OCI-LY7 (cell line): ENCODE results near the gene RHEX. TPM values are rescaled to one million over a fixed set of nuclear protein-coding genes. Genes with fewer than 3 reads are reported as not detected.

Experiments used
- BruUV-seq: library from RNA; stranded (reverse); fragments of 400-500 nt; replicated peaks from 2 replicates; lab custom pipeline; 2021; lab: Mats Ljungman, UMichigan
- CTCF ChIA-PET: fragments of 300-600 bp; sonication (Branson Sonifier 250); formaldehyde crosslinking; loops from one replicate; lab custom pipeline; 2022; ENCODE audit warnings: antibody characterized with exemption; ENCODE audit not compliant: unreplicated experiment; lab: Charles Lee
- POLR2A ChIA-PET: fragments of 300-600 bp; sonication (Branson Sonifier 250); formaldehyde crosslinking; loops from one replicate; lab custom pipeline; 2022; ENCODE audit warnings: antibody characterized with exemption; lab: Charles Lee
- DNase-seq: peaks from one replicate; pipeline ENCODE4 v3.0.0-alpha.2; 2015; ENCODE audit warnings: low spot score
- H2AFZ ChIP-seq: fragments of 200-600 bp; sonication (generic), shearing (Covaris generic); 2 replicates; pipeline ENCODE4 v1.6.1; 2014; ENCODE audit warnings: mild to moderate bottlenecking, antibody characterized with exemption, low read length, moderate library complexity
- H3K27ac ChIP-seq: fragments of 200-600 bp; sonication (generic); 2 replicates; pipeline ENCODE4 v1.5.1; 2014; ENCODE audit warnings: mixed run types, low read depth, mild to moderate bottlenecking, moderate library complexity, low read length, inconsistent platforms; ENCODE audit not compliant: poor library complexity, severe bottlenecking
- H3K36me3 ChIP-seq: fragments of 200-600 bp; sonication (generic); 2 replicates; pipeline ENCODE4 v1.6.1; 2014; ENCODE audit warnings: mild to moderate bottlenecking, antibody characterized with exemption, low read length, moderate library complexity, mixed read lengths; ENCODE audit not compliant: insufficient read depth
- H3K4me1 ChIP-seq: fragments of 200-600 bp; sonication (generic); 2 replicates; pipeline ENCODE4 v1.5.1; 2014; ENCODE audit warnings: mild to moderate bottlenecking, low read length; ENCODE audit not compliant: insufficient read depth, poor library complexity, severe bottlenecking
- H3K4me2 ChIP-seq: fragments of 200-600 bp; sonication (generic); 2 replicates; pipeline ENCODE4 v1.6.1; 2014; ENCODE audit warnings: mild to moderate bottlenecking, low read length
- H3K4me3 ChIP-seq: fragments of 200-600 bp; sonication (generic); 2 replicates; pipeline ENCODE4 v1.5.1; 2014; ENCODE audit warnings: mild to moderate bottlenecking, low read depth, low read length; ENCODE audit not compliant: poor library complexity, severe bottlenecking
- H3K79me2 ChIP-seq: fragments of 200-600 bp; sonication (generic); 2 replicates; pipeline ENCODE4 v1.6.1; 2016; ENCODE audit warnings: low read depth, mild to moderate bottlenecking, low read length, moderate library complexity, mixed read lengths; ENCODE audit not compliant: insufficient read depth
- H3K9me2 ChIP-seq: fragments of 200-600 bp; sonication (generic); 2 replicates; pipeline ENCODE4 v1.6.1; 2016; ENCODE audit warnings: mild to moderate bottlenecking, low read length, mixed read lengths; ENCODE audit not compliant: insufficient read depth
- H3K9me3 ChIP-seq: fragments of 200-600 bp; sonication (generic); 2 replicates; pipeline ENCODE4 v1.6.1; 2014; ENCODE audit warnings: mild to moderate bottlenecking, mixed run types, low read length, mixed read lengths
- H4K20me1 ChIP-seq: fragments of 200-600 bp; sonication (generic); 2 replicates; pipeline ENCODE4 v1.6.1; 2014; ENCODE audit warnings: mild to moderate bottlenecking, antibody characterized with exemption, low read length, moderate library complexity, mixed read lengths; ENCODE audit not compliant: insufficient read depth
- EZH2phosphoT487 ChIP-seq: fragments of 200-600 bp; sonication (generic); IDR thresholded peaks from 2 replicates; pipeline ENCODE4 v1.6.1; 2018; ENCODE audit warnings: low read depth, borderline replicate concordance, mild to moderate bottlenecking, mixed run types, antibody characterized with exemption, low read length, moderate library complexity, mixed read lengths
- intact Hi-C: fragments of 100-400 bp; cut with micrococcal nuclease; formaldehyde crosslinking; loops from one replicate; pipeline ENCODE4 v1.10.0; 2022; ENCODE audit not compliant: unreplicated experiment
- total RNA-seq, 2 experiments: library from RNA; depleted of rRNA in 1 of 2; stranded (reverse); fragments of >200 nt in 1 of 2; shearing (Covaris generic) in 1 of 2; gene quantifications; 2 replicates each; pipeline ENCODE4 v1.2.3, GENCODE V29; 2014 to 2022
- TF ChIP-seq, protein P1 (sequence below): fragments of 200-600 bp; sonication (generic); conservative IDR thresholded peaks from 2 replicates; pipeline ENCODE4 v1.5.1; 2014; ENCODE audit warnings: mild to moderate bottlenecking, antibody characterized with exemption, low read length, moderate library complexity, mixed read lengths

The RHEX gene
- total RNA-seq, 2 experiments from 2014 or later, result 5.0 to 9.9 TPM

GRCh38 chr1:206105464-206105995 lies 52.6 kb downstream of the RHEX start:
- H3K79me2 ChIP-seq, result no peaks in the 10 kb centered on the region
- CTCF ChIA-PET, result interaction anchor here (1.3 to 2.3 kb wide), 3 partner anchors 76 to 128 kb away, joined by 4 to 16 read pairs (median 13); no protein-coding TSS in a partner anchor
- intact Hi-C loops, result loop anchor here (5.0 kb wide), 1 partner anchor 313 kb away; no protein-coding TSS in a partner anchor

DNA sequence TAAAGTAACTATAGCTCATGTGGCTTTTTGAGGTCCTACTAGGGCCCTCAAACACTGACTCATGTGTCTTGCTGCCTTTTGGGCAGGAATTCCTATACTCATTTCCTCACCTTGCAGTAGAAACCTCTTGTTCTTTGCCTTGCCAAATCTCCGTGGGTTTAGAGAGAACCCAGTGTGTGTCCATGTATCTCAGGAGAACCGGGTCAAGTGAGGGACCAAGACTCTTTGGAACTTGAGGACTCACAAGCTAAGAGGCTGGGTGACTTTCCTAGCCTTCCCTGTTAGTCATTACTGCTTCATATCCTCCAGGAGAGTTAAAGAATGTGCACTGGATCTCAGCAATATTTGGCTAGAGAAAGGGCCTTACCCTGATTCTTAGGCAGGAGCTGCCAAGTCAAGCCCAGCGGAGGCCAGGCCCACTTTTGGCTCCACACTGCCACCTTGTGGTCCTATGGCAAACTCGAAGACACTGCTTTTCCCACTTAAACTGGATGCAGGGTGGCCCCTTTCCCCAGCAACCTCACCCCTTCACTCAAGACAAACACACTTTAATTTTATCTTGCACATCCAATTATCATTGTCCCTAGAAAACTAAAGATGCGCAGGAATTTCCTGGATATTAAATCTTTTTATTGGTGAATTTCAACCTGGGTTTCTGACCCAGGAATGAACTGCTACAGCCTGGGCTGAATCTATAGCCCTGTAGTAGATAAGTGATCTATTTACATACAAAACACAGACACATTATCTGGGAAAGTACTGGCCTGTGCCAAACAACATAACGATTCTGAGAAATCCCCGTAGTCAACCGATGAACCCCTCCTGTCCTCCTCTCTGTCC lies 53.6 kb downstream of the RHEX start:
- H3K4me1 ChIP-seq, result peaks cover 6% of the 10 kb centered on the region
- no peaks in the 10 kb centered on the region for H3K79me2 ChIP-seq
- no peaks in the 10 kb centered on the region for H4K20me1 ChIP-seq
- TF ChIP-seq, protein P1, sequence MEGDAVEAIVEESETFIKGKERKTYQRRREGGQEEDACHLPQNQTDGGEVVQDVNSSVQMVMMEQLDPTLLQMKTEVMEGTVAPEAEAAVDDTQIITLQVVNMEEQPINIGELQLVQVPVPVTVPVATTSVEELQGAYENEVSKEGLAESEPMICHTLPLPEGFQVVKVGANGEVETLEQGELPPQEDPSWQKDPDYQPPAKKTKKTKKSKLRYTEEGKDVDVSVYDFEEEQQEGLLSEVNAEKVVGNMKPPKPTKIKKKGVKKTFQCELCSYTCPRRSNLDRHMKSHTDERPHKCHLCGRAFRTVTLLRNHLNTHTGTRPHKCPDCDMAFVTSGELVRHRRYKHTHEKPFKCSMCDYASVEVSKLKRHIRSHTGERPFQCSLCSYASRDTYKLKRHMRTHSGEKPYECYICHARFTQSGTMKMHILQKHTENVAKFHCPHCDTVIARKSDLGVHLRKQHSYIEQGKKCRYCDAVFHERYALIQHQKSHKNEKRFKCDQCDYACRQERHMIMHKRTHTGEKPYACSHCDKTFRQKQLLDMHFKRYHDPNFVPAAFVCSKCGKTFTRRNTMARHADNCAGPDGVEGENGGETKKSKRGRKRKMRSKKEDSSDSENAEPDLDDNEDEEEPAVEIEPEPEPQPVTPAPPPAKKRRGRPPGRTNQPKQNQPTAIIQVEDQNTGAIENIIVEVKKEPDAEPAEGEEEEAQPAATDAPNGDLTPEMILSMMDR, result peak; percentile 97
- TF ChIP-seq EZH2phosphoT487, result no peak
- H3K4me2 ChIP-seq, result no peak overlapping the region
- intact Hi-C loops, result loop anchor here (1.0 to 5.0 kb wide), 5 partner anchors 55 to 314 kb away; no protein-coding TSS in a partner anchor
- no peaks in the 10 kb centered on the region for H3K9me3 ChIP-seq
- no TSS peak for BruUV-seq
- no peak overlapping the region for H2AFZ ChIP-seq
- H3K9me2 ChIP-seq, result no peaks in the 10 kb centered on the region
- H3K4me3 ChIP-seq, result no peak overlapping the region
- no peak overlapping the region for H3K27ac ChIP-seq
- ChIA-PET CTCF (interaction anchor here (1.1 to 2.3 kb wide), 4 partner anchors 77 to 129 kb away, joined by 4 to 16 read pairs (median 8); no protein-coding TSS in a partner anchor), POLR2A (interaction anchor here (0.5 to 2.2 kb wide), 6 partner anchors 51 to 761 kb away, joined by 3 to 7 read pairs (median 3); no protein-coding TSS in a partner anchor)
- peak; percentile 85 for DNase-seq
- no peaks in the 10 kb centered on the region for H3K36me3 ChIP-seq

More at GRCh38 chr1:206105464-206105995, 52.6 kb downstream of the RHEX start:
- POLR2A ChIA-PET, result interaction anchor here (0.9 to 2.2 kb wide), 5 partner anchors 50 to 121 kb away, joined by 3 to 7 read pairs (median 4); no protein-coding TSS in a partner anchor
- Histone ChIP-seq H3K4me1 (peaks cover 6% of the 10 kb centered on the region), H3K9me3 (no peaks in the 10 kb centered on the region), H3K4me3 (no peak overlapping the region), H2AFZ (no peak overlapping the region), H3K4me2 (no peak overlapping the region), H3K36me3 (no peaks in the 10 kb centered on the region), H4K20me1 (no peaks in the 10 kb centered on the region), H3K27ac (no peak overlapping the region), H3K9me2 (no peaks in the 10 kb centered on the region)
- BruUV-seq, result no TSS peak
- no peak for TF ChIP-seq EZH2phosphoT487
- TF ChIP-seq, protein P1, result no peak
- DNase-seq, result no peak
